GM19193 (cell line): ENCODE results near the gene DNTTIP2.

ENCODE experiments used
- POLR2A ChIP-seq: IDR thresholded peaks from 4 replicates; pipeline ENCODE4 v1.6.1; 2011; ENCODE audit not compliant: insufficient read depth, insufficient read length; ENCODE audit errors: extremely low read depth

DNTTIP2 gene

DNA sequence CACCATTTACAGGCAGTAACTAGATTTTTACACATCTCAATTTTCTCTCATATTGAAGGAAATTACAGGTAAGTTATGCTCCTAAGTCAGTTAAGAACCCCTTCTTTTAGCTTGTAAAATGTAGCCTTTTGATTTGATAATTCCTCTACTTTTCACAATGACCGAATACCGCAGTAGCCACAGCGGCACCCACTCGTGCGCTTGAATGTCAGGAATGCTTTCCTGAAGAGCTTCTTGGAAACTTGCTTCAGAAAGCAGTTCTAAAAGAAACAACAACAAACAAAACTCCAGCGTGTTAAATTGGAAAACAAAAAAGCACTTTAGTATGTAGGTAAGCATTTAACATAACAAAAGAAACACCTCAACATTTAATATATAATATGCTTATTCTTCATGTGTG lies 9.9 kb upstream of the DNTTIP2 start:
- TF ChIP-seq POLR2A = no peak

- TF ChIP-seq POLR2A = no peak
Observed at GRCh38 chr1:93882269-93882668, 3.3 kb upstream of the DNTTIP2 start.

- TF ChIP-seq POLR2A = no peak
Observed at GRCh38 chr1:93880731-93881130, 1.7 kb upstream of the DNTTIP2 start.

GRCh38 chr1:93878501-93878888 lies 511 bp downstream of the DNTTIP2 start:
- no peak for TF ChIP-seq POLR2A

GRCh38 chr1:93877529-93877928 lies 1.5 kb downstream of the DNTTIP2 start:
- TF ChIP-seq POLR2A = no peak

GRCh38 chr1:93876244-93876643 lies 2.8 kb downstream of the DNTTIP2 start:
- TF ChIP-seq POLR2A = no peak

GRCh38 chr1:93874025-93874651 lies 4.9 kb downstream of the DNTTIP2 start:
- no peak for TF ChIP-seq POLR2A

DNA sequence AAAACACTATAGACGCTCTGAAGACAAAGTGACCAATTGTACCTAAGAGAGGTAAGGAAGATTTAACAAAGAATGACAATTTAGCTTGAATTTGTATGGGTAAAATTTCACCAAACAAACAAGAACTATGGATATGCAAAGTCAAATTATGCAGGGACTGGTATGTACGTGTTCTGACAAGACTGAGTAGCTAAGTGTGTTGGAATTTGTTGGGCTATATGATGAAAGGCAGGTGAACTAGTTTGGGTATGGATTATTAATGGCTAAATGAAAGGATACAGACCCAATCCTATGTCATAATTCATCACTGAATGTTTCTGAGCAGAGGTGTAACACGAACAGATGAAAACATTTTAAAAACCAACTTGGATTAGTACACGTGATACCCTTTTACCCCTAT lies 7.6 kb downstream of the DNTTIP2 start:
- no peak for TF ChIP-seq POLR2A

DNA sequence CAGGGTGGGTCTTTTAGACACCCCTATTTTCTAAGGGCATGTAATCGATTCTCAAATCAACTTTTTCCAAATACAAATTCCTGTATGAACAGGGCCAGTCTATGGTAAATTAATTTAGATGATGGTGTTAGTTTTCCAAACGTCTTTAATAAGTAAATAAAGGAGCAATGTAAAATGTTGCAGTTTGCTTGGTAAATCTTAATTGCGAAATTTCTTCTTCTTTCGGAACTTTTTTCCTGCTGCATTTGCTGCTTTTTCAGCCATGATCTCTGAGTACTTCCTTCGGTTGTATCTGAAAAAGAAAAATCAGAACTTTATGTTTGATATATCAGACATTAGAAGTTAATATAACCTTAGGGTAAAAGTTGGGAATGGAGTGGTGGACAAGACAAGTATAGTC lies 9.4 kb downstream of the DNTTIP2 start:
- TF ChIP-seq POLR2A = no peak

DNA sequence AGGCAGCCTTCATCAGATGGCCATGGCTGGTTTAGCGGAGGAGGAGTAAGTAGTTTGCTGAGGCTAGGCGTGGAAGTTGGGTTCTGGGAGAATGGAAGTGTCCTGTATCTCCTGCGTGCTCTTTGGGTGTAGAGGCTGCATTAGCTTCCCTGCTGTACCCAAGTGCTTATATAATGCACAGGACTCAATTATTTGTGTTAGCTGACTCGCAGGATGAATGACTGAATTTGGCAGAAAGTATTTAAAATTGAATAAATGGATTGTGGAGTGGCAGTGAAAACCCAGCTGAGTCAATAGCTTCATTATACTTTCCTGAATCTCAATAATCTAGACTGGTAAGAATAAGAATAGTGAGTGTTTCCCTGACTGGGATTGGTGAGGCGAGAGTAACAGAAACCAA lies 13.8 kb downstream of the DNTTIP2 start:
- no peak for TF ChIP-seq POLR2A

GRCh38 chr1:93864175-93864574 lies 14.8 kb downstream of the DNTTIP2 start:
- TF ChIP-seq POLR2A = no peak

DNA sequence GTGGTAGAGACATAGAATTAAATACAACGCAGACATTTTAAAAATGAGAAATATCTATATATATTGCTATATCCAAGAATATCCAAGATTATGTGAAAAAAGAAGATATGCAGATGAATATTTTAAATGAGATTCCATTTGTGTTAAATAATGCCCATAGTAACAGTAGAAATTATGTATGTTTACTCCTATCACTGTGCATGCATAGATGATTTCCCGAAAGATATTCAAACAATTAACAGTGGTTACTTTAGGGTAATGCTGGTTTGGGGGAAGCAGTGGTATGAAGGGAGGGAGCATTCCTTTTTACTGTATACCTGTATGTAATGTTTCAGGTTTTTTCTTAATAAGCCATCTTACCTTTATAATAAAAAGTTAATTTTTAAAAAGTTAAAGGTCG lies 25.1 kb downstream of the DNTTIP2 start:
- no peak for TF ChIP-seq POLR2A

DNA sequence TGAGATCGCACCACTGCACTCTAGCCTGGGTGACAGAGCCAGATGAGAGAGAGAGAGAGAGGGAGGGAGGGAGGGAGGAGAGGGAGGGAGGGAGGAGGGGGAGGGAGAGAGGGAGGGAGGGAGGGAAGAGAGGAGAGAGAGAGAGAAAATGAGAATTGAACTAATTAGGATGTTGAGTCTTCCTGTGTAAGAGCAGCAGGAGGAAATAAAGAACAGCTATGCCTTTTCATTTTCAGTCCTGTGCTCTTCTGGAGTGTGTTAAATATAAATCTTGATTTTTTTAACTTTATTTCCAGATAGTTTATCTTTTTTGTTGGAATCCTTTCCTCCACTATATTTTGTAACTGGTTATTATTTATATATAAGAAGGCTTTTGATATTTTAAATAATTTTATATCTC lies 27.1 kb downstream of the DNTTIP2 start:
- TF ChIP-seq POLR2A = no peak

DNA sequence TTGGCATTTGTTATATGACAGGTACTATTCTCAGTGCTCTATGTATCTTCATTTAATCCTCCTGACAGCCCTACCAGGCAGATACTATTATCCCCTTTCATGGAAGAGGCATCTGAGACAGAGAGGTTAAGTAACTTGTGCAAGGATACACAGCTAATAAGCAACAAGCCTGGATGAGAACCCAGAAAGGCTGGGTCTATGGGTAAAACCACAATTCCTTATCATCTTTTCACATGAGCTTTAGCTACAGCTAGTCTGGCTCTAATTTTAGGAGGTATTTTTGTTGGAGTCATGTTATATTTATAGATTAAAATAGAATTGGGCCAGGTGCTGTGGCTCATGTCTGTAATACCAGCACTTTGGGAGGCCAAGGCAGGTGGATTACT lies 27.7 kb downstream of the DNTTIP2 start:
- no peak for TF ChIP-seq POLR2A

GRCh38 chr1:93848350-93848883 lies 30.6 kb downstream of the DNTTIP2 start:
- TF ChIP-seq POLR2A = no peak

GRCh38 chr1:93847811-93848288 lies 31.2 kb downstream of the DNTTIP2 start:
- peak; percentile 28 for TF ChIP-seq POLR2A
